Body of pancreas (tissue), 4 donors: ENCODE results near the gene ANKRD2.

ENCODE experiments used
- CTCF ChIP-seq, 7 experiments: fragments of 450-650 bp in 4 of 7; fragments of 200-600 bp in 3 of 7; sonication (generic) in 3 of 7; IDR thresholded peaks; one replicate each; pipeline ENCODE4 v1.5.1; 2016 to 2019; ENCODE audit warnings: antibody characterized with exemption in 7 of 7
- POLR2A ChIP-seq, 3 donors: fragments of 450-650 bp; IDR thresholded peaks; one replicate each; pipeline ENCODE4 v1.6.1; 2016; ENCODE audit warnings: antibody characterized with exemption in 3 of 3, mild to moderate bottlenecking in 2 of 3

DNA sequence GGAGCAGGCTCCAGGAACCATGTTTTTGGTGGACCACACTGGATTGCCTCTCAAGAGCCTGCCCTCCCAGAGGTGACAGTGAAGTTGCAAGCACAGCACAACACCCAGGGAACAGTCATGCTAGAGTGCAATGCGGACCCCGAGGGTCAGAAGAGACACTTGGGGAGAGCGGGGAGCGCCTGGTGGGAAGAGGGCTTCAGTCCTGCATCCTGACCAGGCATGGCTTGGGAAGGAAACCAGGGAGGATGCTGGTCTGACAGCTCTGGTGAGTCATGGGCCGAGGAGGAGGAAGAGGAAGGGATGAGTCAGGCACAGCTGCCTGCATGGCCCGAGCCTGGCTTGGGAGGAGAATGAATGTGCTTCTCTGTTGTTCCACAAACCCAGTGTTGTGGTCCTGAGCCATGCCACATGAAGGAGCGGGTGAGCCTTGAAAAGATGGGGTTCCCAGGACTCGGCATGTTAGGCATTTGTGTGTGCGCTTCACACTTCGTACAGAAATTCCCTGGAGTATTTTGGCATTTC, 29.5 kb upstream of the ANKRD2 start:
- no peak for TF ChIP-seq CTCF (IDR thresholded peaks at IDR 0.05)
- TF ChIP-seq POLR2A (IDR thresholded peaks at IDR 0.05) = no peak
